ENCODE measurements around the gene CRIM1. TPM values are rescaled to one million over a fixed set of nuclear protein-coding genes. Genes with fewer than 3 reads are reported as not detected.

Gene CRIM1
- total and polyA plus RNA-seq, 2 experiments from 2014 or later, result 10.5 to 36.4 TPM

DNA sequence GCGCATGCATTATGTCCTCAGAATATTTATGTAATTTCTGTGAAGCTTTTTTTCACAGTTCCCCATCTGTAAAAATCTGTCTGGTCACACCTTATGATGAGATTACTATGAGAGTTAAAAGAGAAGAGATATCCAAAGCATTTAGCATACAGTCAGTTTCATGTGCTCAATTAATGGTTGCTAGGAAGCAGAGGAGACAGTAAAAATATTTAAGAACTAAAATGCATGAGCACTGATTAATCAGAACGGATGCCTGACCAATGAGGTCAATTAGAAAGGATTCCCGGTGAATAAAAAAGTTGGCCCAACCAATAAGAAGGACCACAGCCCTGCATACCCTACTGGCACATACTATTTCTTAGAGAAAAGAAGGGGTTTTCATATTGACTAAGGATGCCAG lies 12.0 kb upstream of the CRIM1 start:
- no peak overlapping the region for H3K4me3 ChIP-seq
- no peak overlapping the region for H3K27ac Mint-ChIP-seq
- no peak overlapping the region for H3K4me2 ChIP-seq
- H2AFZ ChIP-seq, result no peak overlapping the region
- TF ChIP-seq POLR2AphosphoS5 (IDR thresholded peaks at IDR 0.05; ENCODE audit: low read depth) (no peak), NANOG (IDR thresholded peaks at IDR 0.05; ENCODE audit: borderline replicate concordance) (no peak), STAT1 (IDR thresholded peaks at IDR 0.05; ENCODE audit: unreplicated experiment) (no peak), JUNB (IDR thresholded peaks at IDR 0.05; ENCODE audit: unreplicated experiment) (no peak), EZH2phosphoT487 (IDR thresholded peaks at IDR 0.05; ENCODE audit: unreplicated experiment) (no peak), CREB1 (CRISPR knock-in tag; IDR thresholded peaks at IDR 0.05; ENCODE audit: low read depth) (no peak), EZH2 (IDR thresholded peaks at IDR 0.05; ENCODE audit: low read depth, unreplicated experiment) (no peak), ZNF331 (CRISPR knock-in tag; IDR thresholded peaks at IDR 0.05; ENCODE audit: low read depth) (no peak), ZNF114 (CRISPR knock-in tag; IDR thresholded peaks at IDR 0.05) (no peak)
- TF ChIP-seq, protein P1, sequence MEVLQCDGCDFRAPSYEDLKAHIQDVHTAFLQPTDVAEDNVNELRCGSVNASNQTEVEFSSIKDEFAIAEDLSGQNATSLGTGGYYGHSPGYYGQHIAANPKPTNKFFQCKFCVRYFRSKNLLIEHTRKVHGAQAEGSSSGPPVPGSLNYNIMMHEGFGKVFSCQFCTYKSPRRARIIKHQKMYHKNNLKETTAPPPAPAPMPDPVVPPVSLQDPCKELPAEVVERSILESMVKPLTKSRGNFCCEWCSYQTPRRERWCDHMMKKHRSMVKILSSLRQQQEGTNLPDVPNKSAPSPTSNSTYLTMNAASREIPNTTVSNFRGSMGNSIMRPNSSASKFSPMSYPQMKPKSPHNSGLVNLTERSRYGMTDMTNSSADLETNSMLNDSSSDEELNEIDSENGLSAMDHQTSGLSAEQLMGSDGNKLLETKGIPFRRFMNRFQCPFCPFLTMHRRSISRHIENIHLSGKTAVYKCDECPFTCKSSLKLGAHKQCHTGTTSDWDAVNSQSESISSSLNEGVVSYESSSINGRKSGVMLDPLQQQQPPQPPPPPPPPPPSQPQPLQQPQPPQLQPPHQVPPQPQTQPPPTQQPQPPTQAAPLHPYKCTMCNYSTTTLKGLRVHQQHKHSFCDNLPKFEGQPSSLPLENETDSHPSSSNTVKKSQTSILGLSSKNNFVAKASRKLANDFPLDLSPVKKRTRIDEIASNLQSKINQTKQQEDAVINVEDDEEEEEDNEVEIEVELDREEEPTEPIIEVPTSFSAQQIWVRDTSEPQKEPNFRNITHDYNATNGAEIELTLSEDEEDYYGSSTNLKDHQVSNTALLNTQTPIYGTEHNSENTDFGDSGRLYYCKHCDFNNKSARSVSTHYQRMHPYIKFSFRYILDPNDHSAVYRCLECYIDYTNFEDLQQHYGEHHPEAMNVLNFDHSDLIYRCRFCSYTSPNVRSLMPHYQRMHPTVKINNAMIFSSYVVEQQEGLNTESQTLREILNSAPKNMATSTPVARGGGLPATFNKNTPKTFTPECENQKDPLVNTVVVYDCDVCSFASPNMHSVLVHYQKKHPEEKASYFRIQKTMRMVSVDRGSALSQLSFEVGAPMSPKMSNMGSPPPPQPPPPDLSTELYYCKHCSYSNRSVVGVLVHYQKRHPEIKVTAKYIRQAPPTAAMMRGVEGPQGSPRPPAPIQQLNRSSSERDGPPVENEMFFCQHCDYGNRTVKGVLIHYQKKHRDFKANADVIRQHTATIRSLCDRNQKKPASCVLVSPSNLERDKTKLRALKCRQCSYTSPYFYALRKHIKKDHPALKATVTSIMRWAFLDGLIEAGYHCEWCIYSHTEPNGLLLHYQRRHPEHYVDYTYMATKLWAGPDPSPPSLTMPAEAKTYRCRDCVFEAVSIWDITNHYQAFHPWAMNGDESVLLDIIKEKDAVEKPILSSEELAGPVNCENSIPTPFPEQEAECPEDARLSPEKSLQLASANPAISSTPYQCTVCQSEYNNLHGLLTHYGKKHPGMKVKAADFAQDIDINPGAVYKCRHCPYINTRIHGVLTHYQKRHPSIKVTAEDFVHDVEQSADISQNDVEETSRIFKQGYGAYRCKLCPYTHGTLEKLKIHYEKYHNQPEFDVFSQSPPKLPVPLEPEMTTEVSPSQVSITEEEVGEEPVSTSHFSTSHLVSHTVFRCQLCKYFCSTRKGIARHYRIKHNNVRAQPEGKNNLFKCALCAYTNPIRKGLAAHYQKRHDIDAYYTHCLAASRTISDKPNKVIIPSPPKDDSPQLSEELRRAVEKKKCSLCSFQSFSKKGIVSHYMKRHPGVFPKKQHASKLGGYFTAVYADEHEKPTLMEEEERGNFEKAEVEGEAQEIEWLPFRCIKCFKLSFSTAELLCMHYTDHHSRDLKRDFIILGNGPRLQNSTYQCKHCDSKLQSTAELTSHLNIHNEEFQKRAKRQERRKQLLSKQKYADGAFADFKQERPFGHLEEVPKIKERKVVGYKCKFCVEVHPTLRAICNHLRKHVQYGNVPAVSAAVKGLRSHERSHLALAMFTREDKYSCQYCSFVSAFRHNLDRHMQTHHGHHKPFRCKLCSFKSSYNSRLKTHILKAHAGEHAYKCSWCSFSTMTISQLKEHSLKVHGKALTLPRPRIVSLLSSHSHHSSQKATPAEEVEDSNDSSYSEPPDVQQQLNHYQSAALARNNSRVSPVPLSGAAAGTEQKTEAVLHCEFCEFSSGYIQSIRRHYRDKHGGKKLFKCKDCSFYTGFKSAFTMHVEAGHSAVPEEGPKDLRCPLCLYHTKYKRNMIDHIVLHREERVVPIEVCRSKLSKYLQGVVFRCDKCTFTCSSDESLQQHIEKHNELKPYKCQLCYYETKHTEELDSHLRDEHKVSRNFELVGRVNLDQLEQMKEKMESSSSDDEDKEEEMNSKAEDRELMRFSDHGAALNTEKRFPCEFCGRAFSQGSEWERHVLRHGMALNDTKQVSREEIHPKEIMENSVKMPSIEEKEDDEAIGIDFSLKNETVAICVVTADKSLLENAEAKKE (CRISPR knock-in tag; IDR thresholded peaks at IDR 0.05), result no peak
- TF ChIP-seq, protein P2, sequence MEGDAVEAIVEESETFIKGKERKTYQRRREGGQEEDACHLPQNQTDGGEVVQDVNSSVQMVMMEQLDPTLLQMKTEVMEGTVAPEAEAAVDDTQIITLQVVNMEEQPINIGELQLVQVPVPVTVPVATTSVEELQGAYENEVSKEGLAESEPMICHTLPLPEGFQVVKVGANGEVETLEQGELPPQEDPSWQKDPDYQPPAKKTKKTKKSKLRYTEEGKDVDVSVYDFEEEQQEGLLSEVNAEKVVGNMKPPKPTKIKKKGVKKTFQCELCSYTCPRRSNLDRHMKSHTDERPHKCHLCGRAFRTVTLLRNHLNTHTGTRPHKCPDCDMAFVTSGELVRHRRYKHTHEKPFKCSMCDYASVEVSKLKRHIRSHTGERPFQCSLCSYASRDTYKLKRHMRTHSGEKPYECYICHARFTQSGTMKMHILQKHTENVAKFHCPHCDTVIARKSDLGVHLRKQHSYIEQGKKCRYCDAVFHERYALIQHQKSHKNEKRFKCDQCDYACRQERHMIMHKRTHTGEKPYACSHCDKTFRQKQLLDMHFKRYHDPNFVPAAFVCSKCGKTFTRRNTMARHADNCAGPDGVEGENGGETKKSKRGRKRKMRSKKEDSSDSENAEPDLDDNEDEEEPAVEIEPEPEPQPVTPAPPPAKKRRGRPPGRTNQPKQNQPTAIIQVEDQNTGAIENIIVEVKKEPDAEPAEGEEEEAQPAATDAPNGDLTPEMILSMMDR (conservative IDR thresholded peaks at IDR 0.05; ENCODE audit: low read depth in 2 of 2), result no peak
- TF ChIP-seq, protein P3, sequence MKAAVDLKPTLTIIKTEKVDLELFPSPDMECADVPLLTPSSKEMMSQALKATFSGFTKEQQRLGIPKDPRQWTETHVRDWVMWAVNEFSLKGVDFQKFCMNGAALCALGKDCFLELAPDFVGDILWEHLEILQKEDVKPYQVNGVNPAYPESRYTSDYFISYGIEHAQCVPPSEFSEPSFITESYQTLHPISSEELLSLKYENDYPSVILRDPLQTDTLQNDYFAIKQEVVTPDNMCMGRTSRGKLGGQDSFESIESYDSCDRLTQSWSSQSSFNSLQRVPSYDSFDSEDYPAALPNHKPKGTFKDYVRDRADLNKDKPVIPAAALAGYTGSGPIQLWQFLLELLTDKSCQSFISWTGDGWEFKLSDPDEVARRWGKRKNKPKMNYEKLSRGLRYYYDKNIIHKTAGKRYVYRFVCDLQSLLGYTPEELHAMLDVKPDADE (IDR thresholded peaks at IDR 0.05), result no peak
- TF ChIP-seq, protein P4, sequence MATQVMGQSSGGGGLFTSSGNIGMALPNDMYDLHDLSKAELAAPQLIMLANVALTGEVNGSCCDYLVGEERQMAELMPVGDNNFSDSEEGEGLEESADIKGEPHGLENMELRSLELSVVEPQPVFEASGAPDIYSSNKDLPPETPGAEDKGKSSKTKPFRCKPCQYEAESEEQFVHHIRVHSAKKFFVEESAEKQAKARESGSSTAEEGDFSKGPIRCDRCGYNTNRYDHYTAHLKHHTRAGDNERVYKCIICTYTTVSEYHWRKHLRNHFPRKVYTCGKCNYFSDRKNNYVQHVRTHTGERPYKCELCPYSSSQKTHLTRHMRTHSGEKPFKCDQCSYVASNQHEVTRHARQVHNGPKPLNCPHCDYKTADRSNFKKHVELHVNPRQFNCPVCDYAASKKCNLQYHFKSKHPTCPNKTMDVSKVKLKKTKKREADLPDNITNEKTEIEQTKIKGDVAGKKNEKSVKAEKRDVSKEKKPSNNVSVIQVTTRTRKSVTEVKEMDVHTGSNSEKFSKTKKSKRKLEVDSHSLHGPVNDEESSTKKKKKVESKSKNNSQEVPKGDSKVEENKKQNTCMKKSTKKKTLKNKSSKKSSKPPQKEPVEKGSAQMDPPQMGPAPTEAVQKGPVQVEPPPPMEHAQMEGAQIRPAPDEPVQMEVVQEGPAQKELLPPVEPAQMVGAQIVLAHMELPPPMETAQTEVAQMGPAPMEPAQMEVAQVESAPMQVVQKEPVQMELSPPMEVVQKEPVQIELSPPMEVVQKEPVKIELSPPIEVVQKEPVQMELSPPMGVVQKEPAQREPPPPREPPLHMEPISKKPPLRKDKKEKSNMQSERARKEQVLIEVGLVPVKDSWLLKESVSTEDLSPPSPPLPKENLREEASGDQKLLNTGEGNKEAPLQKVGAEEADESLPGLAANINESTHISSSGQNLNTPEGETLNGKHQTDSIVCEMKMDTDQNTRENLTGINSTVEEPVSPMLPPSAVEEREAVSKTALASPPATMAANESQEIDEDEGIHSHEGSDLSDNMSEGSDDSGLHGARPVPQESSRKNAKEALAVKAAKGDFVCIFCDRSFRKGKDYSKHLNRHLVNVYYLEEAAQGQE (IDR thresholded peaks at IDR 0.05; ENCODE audit: unreplicated experiment), result no peak
- no peaks in the 10 kb centered on the region for H3F3A ChIP-seq (replicated peaks; ENCODE audit: low read depth)
- H3K4me1 Mint-ChIP-seq, result peaks cover 10% of the 10 kb centered on the region
- no peak overlapping the region for H3K4me3 Mint-ChIP-seq
- DNase-seq (ENCODE audit: low spot score) (no peak), ATAC-seq (no peak)
- no peaks in the 10 kb centered on the region for H3K27me3 ChIP-seq (ENCODE audit: insufficient read depth)
- no peaks in the 10 kb centered on the region for H3K9me3 Mint-ChIP-seq
- peaks cover 9% of the 10 kb centered on the region; the same call in 1 of the 2 replicates for H3K4me1 ChIP-seq (ENCODE audit: insufficient read depth)
- H3K36me3 ChIP-seq (ENCODE audit: insufficient read depth), result no peaks in the 10 kb centered on the region; the same call in 1 of the 2 replicates
- H3K27me3 Mint-ChIP-seq (ENCODE audit: insufficient read depth, low read depth, poor library complexity), result peaks cover 2% of the 10 kb centered on the region
- no peak overlapping the region for H3K27ac ChIP-seq (ENCODE audit: low read depth)
- H3K36me3 Mint-ChIP-seq (ENCODE audit: low read depth), result no peaks in the 10 kb centered on the region
- no peaks in the 10 kb centered on the region for H3K79me2 ChIP-seq (replicated peaks; ENCODE audit: insufficient read depth)
- no peaks in the 10 kb centered on the region; the same call in 1 of the 2 replicates for H3K9me2 ChIP-seq (ENCODE audit: insufficient read depth)
- no peaks in the 10 kb centered on the region for H4K20me1 ChIP-seq (replicated peaks; ENCODE audit: insufficient read depth)
